ENCODE results near the gene NOPCHAP1. TPM values are rescaled to one million over a fixed set of nuclear protein-coding genes. Genes with fewer than 3 reads are reported as not detected.
A peak's percentile ranks its signal among the peaks of the same experiment; 100 is the strongest.
"Not testable (repeated sequence)": the region's sequence is repeated elsewhere in the genome, so short reads cannot be mapped to it uniquely, and the experiment has no call there.

The NOPCHAP1 gene
- total RNA-seq, 4 donors from 2014 or later = 4.7 to 9.9 (median 6.6) TPM

GRCh38 chr12:104969343-104969742 is 16.8 kb upstream of the NOPCHAP1 start:
- Histone ChIP-seq H3K27ac (no peak overlapping the region), H3K9me3 (no peaks in the 10 kb centered on the region), H3K4me1 (peaks cover under 1% of the 10 kb centered on the region), H3K4me3 (no peak overlapping the region), H3K27me3 (no peaks in the 10 kb centered on the region), H3K36me3 (no peaks in the 10 kb centered on the region)
- DNase-seq (ENCODE audit: low spot score in 2 of 2) = no peak
- 83% methylated on average over 3 of the region's 3 CpGs for whole genome bisulfite sequencing
- TF ChIP-seq POLR2A (IDR thresholded peaks at IDR 0.05) (no peak), EP300 (IDR thresholded peaks at IDR 0.05) (no peak), CTCF (IDR thresholded peaks at IDR 0.05) (no peak), POLR2AphosphoS5 (IDR thresholded peaks at IDR 0.05) (no peak)

GRCh38 chr12:104971306-104971705 is 14.8 kb upstream of the NOPCHAP1 start:
- Histone ChIP-seq H3K9me3 (no peaks in the 10 kb centered on the region), H3K36me3 (no peaks in the 10 kb centered on the region), H3K27ac (no peak overlapping the region), H3K4me1 (peaks cover 5% of the 10 kb centered on the region), H3K4me3 (no peak overlapping the region), H3K27me3 (no peaks in the 10 kb centered on the region)
- no peak for DNase-seq (ENCODE audit: low spot score in 2 of 2)
- WGBS = 60% methylated on average over 5 of the region's 5 CpGs
- TF ChIP-seq POLR2A (IDR thresholded peaks at IDR 0.05) (no peak), EP300 (IDR thresholded peaks at IDR 0.05) (no peak), POLR2AphosphoS5 (IDR thresholded peaks at IDR 0.05) (no peak), CTCF (IDR thresholded peaks at IDR 0.05) (no peak)

- H3K27me3 ChIP-seq = no peaks in the 10 kb centered on the region
- no peak for DNase-seq (ENCODE audit: low spot score in 2 of 2)
- H3K4me3 ChIP-seq = no peak overlapping the region
- peaks cover 5% of the 10 kb centered on the region for H3K4me1 ChIP-seq
- WGBS = 87% methylated on average over 5 of the region's 5 CpGs
- H3K9me3 ChIP-seq = no peaks in the 10 kb centered on the region
- H3K36me3 ChIP-seq = no peaks in the 10 kb centered on the region
- H3K27ac ChIP-seq = no peak overlapping the region
- TF ChIP-seq POLR2A (IDR thresholded peaks at IDR 0.05) = no peak
Observed at GRCh38 chr12:104973250-104973649, 12.9 kb upstream of the NOPCHAP1 start.

GRCh38 chr12:104974626-104975290 is 11.4 kb upstream of the NOPCHAP1 start:
- DNase-seq (ENCODE audit: low spot score in 2 of 2) = no peak
- no peaks in the 10 kb centered on the region for H3K9me3 ChIP-seq
- no peak overlapping the region for H3K27ac ChIP-seq
- H3K27me3 ChIP-seq = no peaks in the 10 kb centered on the region
- H3K4me1 ChIP-seq = peaks cover 5% of the 10 kb centered on the region
- 43% methylated on average over 7 of the region's 7 CpGs for WGBS
- TF ChIP-seq POLR2AphosphoS5 (IDR thresholded peaks at IDR 0.05) (peak in 1 of 3 donors; percentile 26), EP300 (IDR thresholded peaks at IDR 0.05) (no peak)
- no peak overlapping the region for H3K4me3 ChIP-seq
- H3K36me3 ChIP-seq = no peaks in the 10 kb centered on the region

GRCh38 chr12:104975587-104976343 is 10.4 kb upstream of the NOPCHAP1 start:
- H3K9me3 ChIP-seq = no peaks in the 10 kb centered on the region
- H3K36me3 ChIP-seq = no peaks in the 10 kb centered on the region
- no peak overlapping the region for H3K27ac ChIP-seq
- TF ChIP-seq POLR2A (IDR thresholded peaks at IDR 0.05) (no peak), CTCF (IDR thresholded peaks at IDR 0.05) (no peak), POLR2AphosphoS5 (IDR thresholded peaks at IDR 0.05) (no peak), EP300 (IDR thresholded peaks at IDR 0.05) (no peak)
- 55% methylated on average over 4 of the region's 4 CpGs for WGBS
- H3K4me3 ChIP-seq = no peak overlapping the region
- peaks cover 5% of the 10 kb centered on the region for H3K4me1 ChIP-seq
- H3K27me3 ChIP-seq = no peaks in the 10 kb centered on the region
- no peak for DNase-seq (ENCODE audit: low spot score in 2 of 2)

GRCh38 chr12:104976703-104977102 is 9.4 kb upstream of the NOPCHAP1 start:
- Histone ChIP-seq H3K9me3 (no peaks in the 10 kb centered on the region), H3K4me3 (no peak overlapping the region), H3K27me3 (no peaks in the 10 kb centered on the region), H3K4me1 (peaks cover 5% of the 10 kb centered on the region), H3K36me3 (no peaks in the 10 kb centered on the region), H3K27ac (no peak overlapping the region)
- 80% methylated on average over 8 of the region's 8 CpGs for WGBS
- TF ChIP-seq POLR2A (IDR thresholded peaks at IDR 0.05) (no peak), CTCF (IDR thresholded peaks at IDR 0.05) (no peak), POLR2AphosphoS5 (IDR thresholded peaks at IDR 0.05) (no peak), EP300 (IDR thresholded peaks at IDR 0.05) (no peak)
- DNase-seq (ENCODE audit: low spot score in 2 of 2) = no peak

GRCh38 chr12:104977688-104978087 is 8.4 kb upstream of the NOPCHAP1 start:
- not testable (repeated sequence) for H3K27ac ChIP-seq; H3K4me1 ChIP-seq; H3K9me3 ChIP-seq; H3K36me3 ChIP-seq; H3K27me3 ChIP-seq; H3K4me3 ChIP-seq; DNase-seq (ENCODE audit: low spot score in 2 of 2)
- WGBS = 93% methylated on average over 13 of the region's 15 CpGs

Measured in suprapubic skin (tissue), 4 donors.